ENCODE data around the gene UPF2.
A peak's percentile ranks its signal among the peaks of the same experiment; 100 is the strongest.
"Not testable (repeated sequence)": the region's sequence is repeated elsewhere in the genome, so short reads cannot be mapped to it uniquely, and the experiment has no call there.

UPF2 gene, protein sequence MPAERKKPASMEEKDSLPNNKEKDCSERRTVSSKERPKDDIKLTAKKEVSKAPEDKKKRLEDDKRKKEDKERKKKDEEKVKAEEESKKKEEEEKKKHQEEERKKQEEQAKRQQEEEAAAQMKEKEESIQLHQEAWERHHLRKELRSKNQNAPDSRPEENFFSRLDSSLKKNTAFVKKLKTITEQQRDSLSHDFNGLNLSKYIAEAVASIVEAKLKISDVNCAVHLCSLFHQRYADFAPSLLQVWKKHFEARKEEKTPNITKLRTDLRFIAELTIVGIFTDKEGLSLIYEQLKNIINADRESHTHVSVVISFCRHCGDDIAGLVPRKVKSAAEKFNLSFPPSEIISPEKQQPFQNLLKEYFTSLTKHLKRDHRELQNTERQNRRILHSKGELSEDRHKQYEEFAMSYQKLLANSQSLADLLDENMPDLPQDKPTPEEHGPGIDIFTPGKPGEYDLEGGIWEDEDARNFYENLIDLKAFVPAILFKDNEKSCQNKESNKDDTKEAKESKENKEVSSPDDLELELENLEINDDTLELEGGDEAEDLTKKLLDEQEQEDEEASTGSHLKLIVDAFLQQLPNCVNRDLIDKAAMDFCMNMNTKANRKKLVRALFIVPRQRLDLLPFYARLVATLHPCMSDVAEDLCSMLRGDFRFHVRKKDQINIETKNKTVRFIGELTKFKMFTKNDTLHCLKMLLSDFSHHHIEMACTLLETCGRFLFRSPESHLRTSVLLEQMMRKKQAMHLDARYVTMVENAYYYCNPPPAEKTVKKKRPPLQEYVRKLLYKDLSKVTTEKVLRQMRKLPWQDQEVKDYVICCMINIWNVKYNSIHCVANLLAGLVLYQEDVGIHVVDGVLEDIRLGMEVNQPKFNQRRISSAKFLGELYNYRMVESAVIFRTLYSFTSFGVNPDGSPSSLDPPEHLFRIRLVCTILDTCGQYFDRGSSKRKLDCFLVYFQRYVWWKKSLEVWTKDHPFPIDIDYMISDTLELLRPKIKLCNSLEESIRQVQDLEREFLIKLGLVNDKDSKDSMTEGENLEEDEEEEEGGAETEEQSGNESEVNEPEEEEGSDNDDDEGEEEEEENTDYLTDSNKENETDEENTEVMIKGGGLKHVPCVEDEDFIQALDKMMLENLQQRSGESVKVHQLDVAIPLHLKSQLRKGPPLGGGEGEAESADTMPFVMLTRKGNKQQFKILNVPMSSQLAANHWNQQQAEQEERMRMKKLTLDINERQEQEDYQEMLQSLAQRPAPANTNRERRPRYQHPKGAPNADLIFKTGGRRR

GRCh38 chr10:12042797-12043651 lies at the start of gene UPF2:
UPF2 (minus strand) TSS chr10:12042809; CDS start chr10:12035423, 7,386 bp downstream.
- DNase-seq = peak; percentile 94

DNA sequence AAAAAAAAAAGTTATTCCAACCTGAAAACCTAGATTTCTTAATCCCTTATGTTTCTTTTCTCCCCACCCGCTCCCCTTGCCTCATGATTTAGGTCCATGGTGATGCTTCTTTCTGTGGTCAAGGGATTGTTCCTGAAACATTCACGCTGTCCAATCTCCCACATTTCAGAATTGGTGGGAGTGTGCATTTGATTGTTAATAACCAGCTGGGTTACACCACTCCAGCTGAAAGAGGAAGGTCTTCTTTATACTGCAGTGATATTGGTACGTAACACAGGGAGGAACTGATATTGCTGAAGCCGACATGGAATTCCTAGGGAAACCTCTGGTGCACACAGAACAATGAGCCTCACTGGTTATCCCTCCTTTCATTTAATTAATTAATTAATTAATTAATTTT lies 48.8 kb upstream of the UPF2 start:
- no peak for DNase-seq

GRCh38 chr10:12088919-12089318 lies 46.3 kb upstream of the UPF2 start:
- DNase-seq = no peak

DNA sequence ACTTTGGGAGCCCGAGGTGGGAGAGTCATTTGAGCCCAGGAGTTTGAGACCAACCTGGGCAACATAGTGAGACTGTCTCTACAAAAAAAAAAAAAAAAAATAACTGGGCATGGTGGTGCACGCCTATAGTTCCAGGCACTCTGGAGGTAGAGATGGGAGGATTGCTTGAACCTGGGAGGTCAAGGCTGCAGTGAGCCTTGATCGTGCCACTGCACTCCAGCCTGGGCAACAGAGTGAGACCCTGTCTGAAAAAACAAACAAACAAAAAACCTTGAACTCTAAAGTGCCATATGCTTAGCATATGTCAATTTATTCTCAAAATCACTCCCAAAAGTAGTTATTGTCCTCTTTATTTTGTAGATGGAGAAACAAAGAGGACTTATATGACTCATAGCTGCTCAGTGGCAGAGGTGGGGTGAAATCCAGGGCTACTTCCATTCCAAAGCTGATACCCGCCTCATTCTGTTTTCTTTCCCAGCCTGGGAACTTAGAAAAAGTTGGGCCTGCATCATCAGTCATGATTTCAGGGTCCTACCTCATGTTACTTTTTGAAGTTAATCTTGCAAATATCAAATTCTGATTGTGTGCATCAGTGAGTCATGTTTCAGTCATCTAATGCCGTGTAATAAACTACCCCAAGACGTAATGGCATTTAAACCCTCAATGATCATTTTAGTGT lies 39.4 kb upstream of the UPF2 start:
- no peak for DNase-seq

- no peak for DNase-seq
These were observed 38.9 kb upstream of the UPF2 start for GRCh38 chr10:12081470-12081869.

DNA sequence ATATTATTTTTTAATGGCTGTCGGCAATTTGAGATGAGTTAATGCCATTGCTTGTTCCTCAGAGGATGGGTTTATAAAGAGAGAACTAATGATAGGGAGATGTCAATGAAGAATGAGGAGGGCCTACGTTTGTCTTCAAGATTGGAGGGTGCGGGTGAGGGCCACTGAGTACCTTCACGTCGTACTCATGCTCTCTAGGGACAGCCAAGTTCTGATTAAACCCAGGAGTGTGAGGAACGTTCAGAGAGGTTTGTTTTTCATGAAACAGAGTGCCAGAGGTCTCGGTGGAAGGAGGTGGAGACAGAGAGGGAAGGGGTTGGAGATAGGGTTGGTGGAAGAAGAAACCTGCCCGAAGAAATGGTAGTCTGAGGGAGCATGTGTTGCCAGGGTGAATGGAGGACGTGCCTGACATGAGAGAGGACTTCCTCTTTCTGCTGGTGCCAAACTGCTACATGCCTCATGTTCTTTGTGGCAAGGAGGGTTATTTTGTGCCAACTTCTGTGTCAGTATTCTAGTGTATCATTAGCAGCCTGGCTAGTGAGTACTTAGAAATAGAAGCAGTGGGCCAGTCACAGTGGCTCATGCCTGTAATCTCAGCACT lies 35.1 kb upstream of the UPF2 start:
- DNase-seq = no peak

DNA sequence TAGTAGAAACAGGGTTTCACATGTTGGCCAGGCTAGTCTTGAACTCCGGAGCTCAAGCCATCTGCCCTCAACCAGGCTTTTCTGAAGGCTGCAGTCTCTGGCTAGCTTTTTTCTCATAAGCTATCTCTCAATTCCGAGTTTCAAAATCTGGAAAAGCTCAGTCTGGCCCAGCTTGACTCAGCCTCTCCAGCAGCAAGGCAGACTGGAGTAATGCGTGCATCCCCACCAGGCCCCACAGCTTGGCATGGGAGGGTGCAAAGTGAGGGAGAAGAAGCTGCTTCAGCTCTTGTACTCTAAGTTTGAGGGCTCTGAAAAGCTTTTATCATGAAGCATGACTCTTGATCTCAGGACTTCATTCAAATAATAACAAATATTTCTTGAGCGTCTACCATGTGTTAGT lies 30.9 kb upstream of the UPF2 start:
- no peak for DNase-seq

DNA sequence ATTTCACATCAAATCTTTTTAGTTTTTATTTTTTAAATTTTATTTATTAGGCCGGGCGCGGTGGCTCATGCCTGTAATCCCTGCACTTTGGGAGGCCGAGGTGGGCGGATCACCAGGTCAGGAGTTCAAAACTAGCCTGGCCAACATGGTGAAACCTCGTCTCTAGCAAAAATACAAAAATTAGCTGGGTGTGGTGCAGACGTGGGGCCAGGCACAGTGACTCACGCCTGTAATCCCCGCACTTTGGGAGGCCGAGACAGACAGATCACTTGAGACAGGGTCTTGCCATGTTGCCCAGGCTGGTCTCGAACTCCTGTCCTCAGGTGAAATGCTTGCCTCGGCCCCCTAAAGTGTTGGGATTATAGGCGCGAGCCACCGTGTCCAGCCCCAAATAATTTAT lies 28.8 kb upstream of the UPF2 start:
- not testable (repeated sequence) for DNase-seq

DNA sequence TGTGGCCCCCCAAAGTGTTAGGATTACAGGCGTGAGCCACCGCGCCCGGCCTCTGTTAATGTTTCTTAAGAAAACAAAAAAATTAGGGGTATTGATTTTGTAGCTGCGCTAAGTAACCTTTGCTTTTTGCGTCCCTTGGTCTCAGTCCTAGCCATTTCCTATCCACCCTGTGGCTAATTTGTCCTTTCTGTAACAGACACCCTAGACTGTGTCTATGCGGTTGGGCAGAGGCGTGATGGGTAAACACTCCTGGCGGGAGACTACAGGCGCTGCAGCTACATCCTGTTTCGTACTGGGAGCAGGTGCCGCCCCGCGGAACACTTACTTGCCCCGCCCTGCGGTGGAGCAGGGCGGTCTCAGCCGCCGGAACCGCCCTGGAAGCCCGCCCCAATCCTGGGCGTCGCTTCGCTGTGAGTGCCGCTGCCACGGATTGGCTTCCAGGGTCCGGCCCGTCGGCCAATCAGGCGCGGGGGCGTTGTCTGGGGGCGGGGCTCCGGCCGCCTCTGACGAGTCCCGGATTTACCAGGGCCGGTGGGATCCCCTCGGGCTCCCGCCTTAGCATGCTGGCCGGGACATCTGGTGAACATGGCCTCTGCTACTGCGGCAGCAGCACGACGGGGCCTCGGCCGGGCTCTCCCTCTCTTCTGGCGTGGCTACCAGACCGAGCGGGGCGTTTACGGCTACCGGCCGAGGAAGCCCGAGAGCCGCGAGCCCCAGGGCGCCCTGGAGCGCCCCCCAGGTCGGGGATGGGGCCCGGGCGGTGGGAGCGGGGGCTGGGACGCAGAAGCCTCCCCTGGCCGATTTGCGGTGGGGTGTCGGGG lies 26.1 kb upstream of the UPF2 start, which contains the start of gene DHTKD1:
Gene DHTKD1, plus strand, starts transcription at position 506 of the 821 bp plus-strand sequence. Its CDS starts 80 bp downstream, at position 586.
- DNase-seq = peak; percentile 91

- DNase-seq = no peak
These were observed 24.7 kb upstream of the UPF2 start for GRCh38 chr10:12067336-12067735.

- DNase-seq = no peak
These were observed 20.8 kb upstream of the UPF2 start for GRCh38 chr10:12063483-12063818.

DNA sequence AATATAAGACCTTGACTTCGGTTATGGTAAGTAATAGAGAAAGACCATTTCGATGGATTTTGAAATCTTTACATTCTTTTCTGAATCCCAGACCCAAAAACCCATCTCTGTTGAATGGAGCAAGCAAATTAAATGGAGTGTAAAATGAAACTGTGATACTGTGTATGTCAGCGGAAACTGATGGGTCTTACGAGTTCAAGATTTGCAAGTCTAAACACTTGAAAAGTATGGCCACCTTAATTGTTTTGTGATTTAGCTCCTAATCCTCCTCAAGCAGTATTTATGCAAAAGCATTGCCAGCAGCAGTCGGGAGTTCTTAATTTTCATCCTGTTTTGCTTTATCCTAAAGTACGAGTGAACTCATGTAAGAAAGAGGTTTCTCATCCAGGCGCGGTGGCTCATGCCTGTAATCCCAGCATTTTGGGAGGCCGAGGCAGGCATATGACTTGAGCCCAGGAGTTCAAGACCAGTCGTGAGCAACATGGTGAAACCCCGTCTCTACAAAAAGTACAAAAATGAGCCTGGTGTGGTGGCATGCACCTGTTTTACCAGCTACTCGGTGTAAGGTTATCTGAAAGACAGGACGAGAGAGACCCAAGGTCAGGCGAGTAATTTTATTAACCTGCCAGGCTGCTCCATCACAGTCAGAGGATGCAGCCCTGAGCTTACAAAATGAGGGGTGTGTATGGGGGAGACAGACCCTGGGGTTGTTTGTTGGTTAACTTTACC lies 20.3 kb upstream of the UPF2 start:
- DNase-seq = no peak

- DNase-seq = no peak
These were observed 18.5 kb upstream of the UPF2 start for GRCh38 chr10:12061124-12061523.

DNA sequence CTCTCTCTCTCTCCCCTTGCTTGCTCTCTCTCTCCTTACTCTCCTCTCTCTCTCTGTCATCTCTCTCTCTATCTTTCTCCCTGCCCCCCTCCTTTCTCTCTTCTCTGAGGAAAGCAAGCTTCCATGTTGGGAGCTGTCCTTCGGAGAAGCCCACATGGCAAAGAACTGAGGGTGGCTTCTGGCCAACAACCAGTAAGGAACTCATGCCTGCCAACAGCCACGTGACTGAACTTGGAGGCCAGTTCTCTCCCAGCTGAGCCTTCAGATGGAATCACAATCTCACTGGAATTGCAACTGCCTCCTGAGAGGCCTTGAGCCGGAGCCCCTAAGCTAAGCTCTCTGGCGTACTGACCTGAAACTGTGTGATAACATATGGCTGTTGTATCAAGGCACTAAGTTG lies 14.1 kb upstream of the UPF2 start:
- DNase-seq = no peak

DNA sequence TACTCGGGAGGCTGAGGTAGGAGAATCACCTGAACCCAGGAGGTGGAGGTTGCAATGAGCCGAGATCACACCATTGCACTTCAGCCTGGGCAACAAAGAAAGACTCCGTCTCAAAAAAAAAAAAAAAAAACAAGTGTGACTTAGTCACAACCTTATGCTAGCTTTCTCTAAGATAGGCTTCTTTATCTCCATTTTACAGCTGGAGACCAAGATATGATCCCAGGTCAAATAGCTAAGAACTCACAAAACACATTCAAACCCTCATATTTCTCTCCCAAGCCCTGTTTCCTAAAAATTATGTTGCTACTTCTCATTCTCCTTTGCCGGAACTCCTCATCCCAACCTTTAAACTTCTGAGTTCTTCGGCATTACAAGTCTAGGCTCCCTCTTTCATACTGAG lies 13.1 kb upstream of the UPF2 start:
- no peak for DNase-seq

DNA sequence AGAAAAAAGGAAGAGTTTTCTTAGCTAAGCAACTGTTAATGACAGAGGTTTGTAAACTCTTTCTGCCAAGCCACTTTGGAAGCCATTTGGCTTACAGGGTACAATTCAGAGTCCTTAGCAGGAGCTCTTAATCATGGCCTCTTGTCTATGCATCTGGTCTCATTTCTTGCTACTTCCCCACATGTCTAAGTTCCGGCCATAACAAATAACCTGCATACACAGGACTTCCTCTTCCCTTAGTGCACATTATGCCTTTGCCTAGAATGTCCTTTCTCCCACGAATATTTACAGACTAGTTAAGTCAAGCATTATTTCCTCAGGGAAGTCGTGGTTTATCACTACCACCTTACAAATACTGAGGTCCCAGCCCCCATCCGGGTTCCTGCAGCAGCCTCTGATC lies 8.6 kb upstream of the UPF2 start:
- no peak for DNase-seq

GRCh38 chr10:12050528-12050927 lies 7.9 kb upstream of the UPF2 start:
- no peak for DNase-seq

DNA sequence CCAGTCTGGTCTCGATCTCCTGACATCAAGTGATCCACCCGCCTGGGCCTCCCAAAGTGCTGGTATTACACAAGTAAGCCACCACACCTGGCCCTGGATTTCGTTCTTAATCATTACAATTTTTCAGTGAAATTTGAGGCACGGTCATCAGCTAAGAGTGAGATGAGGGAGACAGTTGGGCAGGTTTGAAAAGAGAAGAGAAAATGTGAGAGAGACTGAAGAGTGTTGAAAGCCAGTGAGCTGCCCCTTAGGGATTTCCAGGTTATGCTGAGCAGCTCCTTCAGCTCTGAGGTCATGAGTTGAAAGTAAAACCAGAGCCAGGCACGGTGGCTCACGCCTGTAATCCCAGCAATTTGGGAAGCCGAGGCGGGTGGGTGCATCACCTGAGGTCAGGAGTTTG lies 5.9 kb upstream of the UPF2 start:
- DNase-seq = no peak

DNA sequence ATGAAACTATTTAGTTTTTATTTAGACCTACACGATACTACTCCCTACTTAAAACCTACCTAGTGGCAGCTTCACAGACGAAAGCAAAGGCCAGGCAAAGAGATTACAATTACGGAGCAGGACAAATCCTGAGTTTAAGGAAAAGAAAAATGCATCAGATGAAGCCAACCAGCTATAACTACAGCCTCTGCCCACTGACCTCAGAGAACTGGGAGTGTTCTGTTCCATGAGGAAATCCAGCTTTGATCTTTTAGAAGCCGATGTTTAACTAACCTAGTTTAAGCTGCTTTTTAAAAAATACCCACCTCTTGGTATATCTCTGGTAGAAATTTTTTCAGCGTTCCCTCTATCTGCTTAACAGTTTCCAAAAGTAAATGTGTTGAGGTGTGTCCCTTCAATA lies 3.0 kb upstream of the UPF2 start:
- no peak for DNase-seq

GRCh38 chr10:12042409-12042796 lies 206 bp downstream of the UPF2 start:
- DNase-seq = no peak
